HCT116 (cell line): Measurements from ENCODE around the gene ARHGEF17.

Source experiments
- CBX3 ChIP-seq: IDR thresholded peaks from 2 replicates; pipeline ENCODE4 v1.6.1; 2012; ENCODE audit warnings: low read depth
- CTCF ChIP-seq, 3 experiments: fragments of 200-600 bp in 1 of 3; sonication (generic) in 1 of 3; IDR thresholded peaks in 2 of 3; conservative IDR thresholded peaks in 1 of 3; 2 replicates each; pipeline ENCODE4 v1.5.1; 2012 to 2017; ENCODE audit warnings: low read depth in 2 of 3, low read length in 2 of 3, antibody characterized with exemption in 1 of 3, borderline replicate concordance in 1 of 3, control low read depth in 1 of 3, mild to moderate bottlenecking in 1 of 3, mixed read lengths in 1 of 3, mixed run types in 1 of 3, moderate library complexity in 1 of 3; ENCODE audit not compliant: insufficient read depth in 1 of 3
- POLR2A ChIP-seq: IDR thresholded peaks from 2 replicates; pipeline ENCODE4 v1.7.0; 2011; ENCODE audit warnings: borderline replicate concordance; ENCODE audit not compliant: insufficient read depth, insufficient read length; ENCODE audit errors: extremely low read depth
- RAD21 ChIP-seq: IDR thresholded peaks from 2 replicates; pipeline ENCODE4 v1.6.1; 2012; ENCODE audit warnings: low read depth, mild to moderate bottlenecking
- ZNF274 ChIP-seq: fragments of 200-500 bp; sonication (Bioruptor generic); IDR thresholded peaks from 2 replicates; pipeline ENCODE4 v1.6.1; 2014; ENCODE audit warnings: mild to moderate bottlenecking, low read depth, low read length, inconsistent platforms

- TF ChIP-seq CBX3 (no peak), POLR2A (no peak), ZNF274 (no peak), CTCF (IDR thresholded peaks at IDR 0.05 in 2 of 3, conservative IDR thresholded peaks at IDR 0.05 in 1 of 3; ENCODE audit: borderline replicate concordance in 1 of 3, insufficient read depth in 1 of 3, low read depth in 2 of 3, low read length in 2 of 3) (no peak), RAD21 (no peak)
Observed at GRCh38 chr11:73337846-73338245, 29.8 kb downstream of the ARHGEF17 start.
